ENCODE results near the gene TEX2. TPM values are rescaled to one million over a fixed set of nuclear protein-coding genes. Genes with fewer than 3 reads are reported as not detected.

Gene TEX2
- polyA plus RNA-seq, 3 donors = 6.5 to 8.7 (median 7.8) TPM

- Histone ChIP-seq H3K27me3 (ENCODE audit: control insufficient read depth in 2 of 2, insufficient read depth in 2 of 2, low read length in 2 of 2) (no peaks in the 10 kb centered on the region), H4K20me1 (ENCODE audit: insufficient read depth, low read length) (no peaks in the 10 kb centered on the region), H2AFZ (ENCODE audit: insufficient read depth, low read depth, low read length, poor library complexity, severe bottlenecking) (no peak overlapping the region), H3K27ac (ENCODE audit: low read depth in 1 of 2, low read length in 2 of 2) (no peak overlapping the region), H3K4me2 (replicated peaks; ENCODE audit: extremely low read depth, low read length, poor library complexity, severe bottlenecking) (no peak overlapping the region), H3K79me2 (ENCODE audit: insufficient read depth, low read length) (no peaks in the 10 kb centered on the region), H3K4me3 (replicated peaks in 1 of 3; ENCODE audit: low read depth in 2 of 3, low read length in 3 of 3) (no peak overlapping the region), H3K36me3 (replicated peaks in 1 of 2; ENCODE audit: control insufficient read depth in 1 of 2, insufficient read depth in 2 of 2, low read length in 2 of 2) (no peaks in the 10 kb centered on the region), H3K4me1 (ENCODE audit: control insufficient read depth in 1 of 2, insufficient read depth in 2 of 2, low read length in 2 of 2) (peaks cover 24 to 25% of the 10 kb centered on the region in 2 donors), H3K9me3 (replicated peaks in 1 of 2; ENCODE audit: control insufficient read depth in 1 of 2, insufficient read depth in 1 of 2, low read length in 2 of 2) (no peaks in the 10 kb centered on the region), H3K9ac (ENCODE audit: insufficient read depth, low read length, poor library complexity, severe bottlenecking) (no peak overlapping the region)
- intact Hi-C loops (cut with micrococcal nuclease) = loop anchor here (5.0 kb wide), 4 partner anchors 43 to 218 kb away; partner anchors contain the start of gene GH1 (in 1 of the 2)
- Mint-ChIP-seq H3K27ac (peak overlapping the region in 3 of 7 donors; percentile 6 to 53 (median 43)), H3K36me3 (peaks cover 0 to 3% of the 10 kb centered on the region in 2 donors), H3K9me3 (no peaks in the 10 kb centered on the region), H3K4me1 (peaks cover 24% of the 10 kb centered on the region), H3K4me3 (no peak overlapping the region), H3K27me3 (ENCODE audit: low read depth in 3 of 3) (peaks cover 0 to 3% (median 0%) of the 10 kb centered on the region in 3 donors)
- no peak for DNase-seq
- 83% methylated on average over 2 of the region's 6 CpGs for WGBS (ENCODE audit: insufficient coverage)
- no peak for TF ChIP-seq CTCF (IDR thresholded peaks at IDR 0.05)
Measured at GRCh38 chr17:64135000-64135399, 128.1 kb downstream of the TEX2 start.

- Histone ChIP-seq H3K79me2 (ENCODE audit: insufficient read depth, low read length) (peaks cover 3% of the 10 kb centered on the region), H3K4me3 (replicated peaks in 1 of 3; ENCODE audit: low read depth in 2 of 3, low read length in 3 of 3) (no peak overlapping the region), H3K27ac (ENCODE audit: low read depth in 1 of 2, low read length in 2 of 2) (no peak overlapping the region), H3K4me1 (ENCODE audit: control insufficient read depth in 1 of 2, insufficient read depth in 2 of 2, low read length in 2 of 2) (peaks cover 24 to 25% of the 10 kb centered on the region in 2 donors), H3K9ac (ENCODE audit: insufficient read depth, low read length, poor library complexity, severe bottlenecking) (no peak overlapping the region), H3K9me3 (replicated peaks in 1 of 2; ENCODE audit: control insufficient read depth in 1 of 2, insufficient read depth in 1 of 2, low read length in 2 of 2) (no peaks in the 10 kb centered on the region), H3K27me3 (ENCODE audit: control insufficient read depth in 2 of 2, insufficient read depth in 2 of 2, low read length in 2 of 2) (no peaks in the 10 kb centered on the region), H3K36me3 (replicated peaks in 1 of 2; ENCODE audit: control insufficient read depth in 1 of 2, insufficient read depth in 2 of 2, low read length in 2 of 2) (no peaks in the 10 kb centered on the region), H3K4me2 (replicated peaks; ENCODE audit: extremely low read depth, low read length, poor library complexity, severe bottlenecking) (no peak overlapping the region), H4K20me1 (ENCODE audit: insufficient read depth, low read length) (peaks cover under 1% of the 10 kb centered on the region), H2AFZ (ENCODE audit: insufficient read depth, low read depth, low read length, poor library complexity, severe bottlenecking) (no peak overlapping the region)
- H3K4me3 Mint-ChIP-seq = no peak overlapping the region
- peaks cover 24% of the 10 kb centered on the region for H3K4me1 Mint-ChIP-seq
- H3K9me3 Mint-ChIP-seq = no peaks in the 10 kb centered on the region
- intact Hi-C loops (cut with micrococcal nuclease) = loop anchor here (5.0 kb wide), 4 partner anchors 42 to 217 kb away; partner anchors contain the start of gene GH1 (in 1 of the 2)
- 80% methylated on average over 1 of the region's 6 CpGs for WGBS (ENCODE audit: insufficient coverage)
- H3K27ac Mint-ChIP-seq = no peak overlapping the region
- no peak for TF ChIP-seq CTCF (IDR thresholded peaks at IDR 0.05)
- H3K36me3 Mint-ChIP-seq = peaks cover 0 to 3% of the 10 kb centered on the region in 2 donors
- no peak for DNase-seq
- H3K27me3 Mint-ChIP-seq (ENCODE audit: low read depth in 3 of 3) = peaks cover 0 to 3% (median 0%) of the 10 kb centered on the region in 3 donors
Measured at GRCh38 chr17:64134216-64134970, 128.7 kb downstream of the TEX2 start.

All from CD14-positive monocyte (primary cell).